ENCODE results near the gene NTM.

The NTM gene

DNA sequence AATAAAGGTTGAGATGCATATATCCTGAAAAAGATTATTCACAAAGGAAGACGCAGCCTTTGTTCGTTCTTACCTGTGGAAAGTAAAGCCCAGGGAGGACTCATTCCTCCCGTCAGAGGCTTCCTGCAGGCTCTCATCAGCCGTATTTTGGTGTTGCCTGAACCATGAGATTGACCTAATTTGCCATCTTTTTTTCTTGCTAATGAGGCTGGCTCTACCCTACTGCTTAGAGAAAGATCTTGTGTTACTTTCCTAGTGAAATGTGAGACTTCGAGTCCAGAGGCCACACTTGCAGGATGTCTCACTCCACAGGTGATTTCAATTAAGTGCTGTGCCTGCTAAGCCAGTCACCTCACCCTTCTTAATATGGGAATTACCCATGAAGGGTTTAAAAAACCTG lies 269.9 kb downstream of the NTM start:
- Histone ChIP-seq H3K27me3 (ENCODE audit: control insufficient read depth in 1 of 2, insufficient read depth in 1 of 2, low read length in 2 of 2) (peaks cover 0 to 8% of the 10 kb centered on the region in 2 experiments), H3K9me3 (ENCODE audit: control insufficient read depth, low read length) (no peaks in the 10 kb centered on the region)

DNA sequence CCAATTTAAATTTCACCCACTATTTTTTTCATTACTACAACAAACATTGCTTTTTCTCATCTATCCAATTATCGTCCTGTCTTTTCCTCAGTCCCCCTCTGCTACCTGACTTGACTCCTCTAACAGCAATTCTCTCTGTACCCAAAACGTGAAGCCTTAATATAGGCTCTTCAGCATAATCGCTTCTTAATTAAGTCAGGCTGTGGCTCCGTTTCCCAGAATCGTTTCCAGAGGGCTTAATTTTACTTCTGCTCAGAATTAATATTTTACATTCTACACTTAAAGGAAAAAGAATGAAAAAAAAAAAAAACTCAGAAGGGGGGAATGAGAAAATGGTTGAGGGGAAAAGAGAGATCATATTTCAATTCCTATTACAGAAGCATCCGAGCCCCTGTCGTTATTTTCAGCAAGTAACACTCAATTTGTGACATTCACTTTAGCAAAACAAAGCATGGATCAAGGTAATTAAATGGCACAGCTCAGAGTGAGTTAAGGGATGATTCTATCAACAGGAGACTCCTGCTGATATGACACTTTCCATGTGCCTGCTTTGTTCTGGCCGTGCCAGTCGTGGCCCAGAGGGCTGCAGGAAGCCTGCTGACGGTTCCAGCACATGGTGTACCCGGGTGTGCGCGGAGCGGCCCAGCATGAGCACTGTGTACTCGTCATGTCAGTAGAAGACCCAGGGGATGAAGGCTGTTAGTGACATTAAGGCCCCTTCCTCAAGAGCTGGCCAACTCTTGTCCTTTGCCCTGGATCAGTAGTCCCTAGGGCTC lies 272.5 kb downstream of the NTM start:
- Histone ChIP-seq H3K79me1 (replicated peaks; ENCODE audit: low read length, poor library complexity, severe bottlenecking) (no peaks in the 10 kb centered on the region), H3K23ac (ENCODE audit: low read length in 2 of 2) (no peak overlapping the region), H3K9me3 (ENCODE audit: control insufficient read depth, low read length) (no peaks in the 10 kb centered on the region), H3K4me2 (ENCODE audit: low read length, poor library complexity, severe bottlenecking) (no peak overlapping the region), H2BK12ac (ENCODE audit: low read length in 2 of 2) (no peak overlapping the region), H3K9ac (ENCODE audit: low read length) (no peak overlapping the region), H2BK15ac (ENCODE audit: low read depth, poor library complexity, severe bottlenecking) (no peak overlapping the region), H3K27me3 (ENCODE audit: control insufficient read depth in 1 of 2, insufficient read depth in 1 of 2, low read length in 2 of 2) (peaks cover 0 to 8% of the 10 kb centered on the region in 2 experiments), H3K4me3 (ENCODE audit: insufficient read depth in 1 of 2, low read depth in 1 of 2, low read length in 2 of 2) (no peak overlapping the region), H2AK5ac (ENCODE audit: low read length, severe bottlenecking) (no peak overlapping the region), H4K91ac (ENCODE audit: low read length) (no peak overlapping the region), H2BK5ac (ENCODE audit: low read depth, low read length, poor library complexity, severe bottlenecking) (no peak overlapping the region), H2BK120ac (ENCODE audit: low read depth, low read length) (no peak overlapping the region), H4K8ac (ENCODE audit: low read length) (no peak overlapping the region), H3K18ac (ENCODE audit: low read depth in 1 of 2, low read length in 2 of 2) (no peak overlapping the region), H3K14ac (ENCODE audit: low read length in 2 of 2) (no peak overlapping the region), H2AFZ (ENCODE audit: low read depth, low read length) (no peak overlapping the region), H3K4ac (ENCODE audit: low read depth in 1 of 2, low read length in 2 of 2) (no peak overlapping the region), H3K4me1 (ENCODE audit: control insufficient read depth, insufficient read depth, low read depth, low read length) (no peaks in the 10 kb centered on the region), H3K36me3 (ENCODE audit: control insufficient read depth in 1 of 2, insufficient read depth in 2 of 2, low read depth in 1 of 2, low read length in 2 of 2) (no peaks in the 10 kb centered on the region), H3K27ac (ENCODE audit: low read length, poor library complexity, severe bottlenecking) (no peak overlapping the region)
- 72% methylated on average over 13 of the region's 15 CpGs for WGBS
- no peak for DNase-seq

More for the DNA sequence above, 269.9 kb downstream of the NTM start:
- Histone ChIP-seq H3K4me2 (ENCODE audit: low read length, poor library complexity, severe bottlenecking) (no peak overlapping the region), H2BK5ac (ENCODE audit: low read depth, low read length, poor library complexity, severe bottlenecking) (no peak overlapping the region), H3K18ac (ENCODE audit: low read depth in 1 of 2, low read length in 2 of 2) (no peak overlapping the region), H3K36me3 (ENCODE audit: control insufficient read depth in 1 of 2, insufficient read depth in 2 of 2, low read depth in 1 of 2, low read length in 2 of 2) (no peaks in the 10 kb centered on the region), H3K4ac (ENCODE audit: low read depth in 1 of 2, low read length in 2 of 2) (no peak overlapping the region), H2BK120ac (ENCODE audit: low read depth, low read length) (no peak overlapping the region), H3K9ac (ENCODE audit: low read length) (no peak overlapping the region), H4K91ac (ENCODE audit: low read length) (no peak overlapping the region), H4K8ac (ENCODE audit: low read length) (no peak overlapping the region), H2AFZ (ENCODE audit: low read depth, low read length) (no peak overlapping the region), H3K14ac (ENCODE audit: low read length in 2 of 2) (no peak overlapping the region), H2BK12ac (ENCODE audit: low read length in 2 of 2) (no peak overlapping the region), H3K27ac (ENCODE audit: low read length, poor library complexity, severe bottlenecking) (no peak overlapping the region), H3K4me3 (ENCODE audit: insufficient read depth in 1 of 2, low read depth in 1 of 2, low read length in 2 of 2) (no peak overlapping the region), H3K4me1 (ENCODE audit: control insufficient read depth, insufficient read depth, low read depth, low read length) (no peaks in the 10 kb centered on the region), H3K79me1 (replicated peaks; ENCODE audit: low read length, poor library complexity, severe bottlenecking) (no peaks in the 10 kb centered on the region), H3K23ac (ENCODE audit: low read length in 2 of 2) (no peak overlapping the region), H2BK15ac (ENCODE audit: low read depth, poor library complexity, severe bottlenecking) (no peak overlapping the region), H2AK5ac (ENCODE audit: low read length, severe bottlenecking) (no peak overlapping the region)
- DNase-seq: no peak
- 45% methylated on average over 5 of the region's 5 CpGs for WGBS

DNA sequence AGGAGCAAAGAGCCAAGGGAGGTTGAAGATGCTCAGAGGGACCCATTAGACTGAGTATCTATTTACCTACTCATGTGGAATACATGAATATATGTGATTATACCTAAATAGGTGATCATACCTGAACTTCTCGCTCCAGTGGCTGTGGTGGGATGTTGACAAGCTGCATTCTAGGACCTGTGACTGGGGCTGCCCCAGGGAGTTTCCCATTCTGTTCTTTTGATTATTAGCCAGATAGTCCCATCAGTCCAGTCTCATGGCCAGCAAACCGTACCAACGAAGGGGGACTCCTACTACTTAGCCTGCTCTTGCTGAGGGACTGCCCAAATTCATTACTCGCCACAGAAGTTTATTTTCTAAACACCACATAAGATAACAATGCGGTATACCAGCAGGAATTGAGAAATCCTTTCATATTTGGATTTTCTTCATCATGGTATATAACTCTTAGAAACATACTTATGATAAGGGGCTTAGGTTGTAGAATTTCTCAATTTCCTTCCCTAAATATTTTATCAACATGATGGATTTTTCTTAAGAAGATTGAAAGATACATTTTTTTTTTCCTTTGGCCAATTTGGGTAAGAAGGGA lies 273.9 kb downstream of the NTM start:
- no peak overlapping the region for H4K8ac ChIP-seq (ENCODE audit: low read length)
- no peak overlapping the region for H3K18ac ChIP-seq (ENCODE audit: low read depth in 1 of 2, low read length in 2 of 2)
- H3K36me3 ChIP-seq (ENCODE audit: control insufficient read depth in 1 of 2, insufficient read depth in 2 of 2, low read depth in 1 of 2, low read length in 2 of 2): no peaks in the 10 kb centered on the region
- peaks cover 0 to 8% of the 10 kb centered on the region in 2 experiments for H3K27me3 ChIP-seq (ENCODE audit: control insufficient read depth in 1 of 2, insufficient read depth in 1 of 2, low read length in 2 of 2)
- no peak overlapping the region for H2AK5ac ChIP-seq (ENCODE audit: low read length, severe bottlenecking)
- no peaks in the 10 kb centered on the region for H3K79me1 ChIP-seq (replicated peaks; ENCODE audit: low read length, poor library complexity, severe bottlenecking)
- H3K9me3 ChIP-seq (ENCODE audit: control insufficient read depth, low read length): no peaks in the 10 kb centered on the region
- H2BK15ac ChIP-seq (ENCODE audit: low read depth, poor library complexity, severe bottlenecking): no peak overlapping the region
- no peak overlapping the region for H2BK12ac ChIP-seq (ENCODE audit: low read length in 2 of 2)
- H3K9ac ChIP-seq (ENCODE audit: low read length): no peak overlapping the region
- DNase-seq: no peak
- no peak overlapping the region for H3K4me3 ChIP-seq (ENCODE audit: insufficient read depth in 1 of 2, low read depth in 1 of 2, low read length in 2 of 2)
- H3K4me1 ChIP-seq (ENCODE audit: control insufficient read depth, insufficient read depth, low read depth, low read length): no peaks in the 10 kb centered on the region
- no peak overlapping the region for H3K27ac ChIP-seq (ENCODE audit: low read length, poor library complexity, severe bottlenecking)
- no peak overlapping the region for H2BK5ac ChIP-seq (ENCODE audit: low read depth, low read length, poor library complexity, severe bottlenecking)
- H2BK120ac ChIP-seq (ENCODE audit: low read depth, low read length): no peak overlapping the region
- H2AFZ ChIP-seq (ENCODE audit: low read depth, low read length): no peak overlapping the region
- no peak overlapping the region for H3K23ac ChIP-seq (ENCODE audit: low read length in 2 of 2)
- H3K14ac ChIP-seq (ENCODE audit: low read length in 2 of 2): no peak overlapping the region
- no peak overlapping the region for H3K4me2 ChIP-seq (ENCODE audit: low read length, poor library complexity, severe bottlenecking)
- no peak overlapping the region for H4K91ac ChIP-seq (ENCODE audit: low read length)
- H3K4ac ChIP-seq (ENCODE audit: low read depth in 1 of 2, low read length in 2 of 2): no peak overlapping the region
- WGBS: 84% methylated on average over 3 of the region's 5 CpGs

DNA sequence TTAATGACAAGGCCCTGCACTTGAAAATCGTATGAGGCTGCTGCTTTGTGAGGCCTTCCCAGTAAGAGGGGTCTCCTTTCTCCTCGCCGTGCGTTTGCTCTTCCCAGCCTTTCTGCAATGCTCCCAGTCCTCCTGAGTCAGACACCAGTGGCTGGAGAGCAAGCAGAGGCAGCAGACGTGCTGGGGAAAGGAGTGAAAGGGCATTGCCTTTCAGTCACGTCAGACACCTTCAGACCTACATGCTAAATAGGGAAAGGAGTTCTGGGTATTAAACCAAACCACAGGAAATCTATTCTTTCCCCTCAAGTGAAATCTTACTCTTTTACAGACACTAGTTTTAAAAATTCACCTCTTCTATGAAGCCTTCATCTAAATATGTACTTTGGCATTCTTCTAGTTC lies 274.8 kb downstream of the NTM start:
- no peak overlapping the region for H3K4ac ChIP-seq (ENCODE audit: low read depth in 1 of 2, low read length in 2 of 2)
- no peak overlapping the region for H3K4me2 ChIP-seq (ENCODE audit: low read length, poor library complexity, severe bottlenecking)
- DNase-seq: no peak
- H3K4me3 ChIP-seq (ENCODE audit: insufficient read depth in 1 of 2, low read depth in 1 of 2, low read length in 2 of 2): no peak overlapping the region
- no peak overlapping the region for H4K8ac ChIP-seq (ENCODE audit: low read length)
- H2BK120ac ChIP-seq (ENCODE audit: low read depth, low read length): no peak overlapping the region
- H2AK5ac ChIP-seq (ENCODE audit: low read length, severe bottlenecking): no peak overlapping the region
- H2BK5ac ChIP-seq (ENCODE audit: low read depth, low read length, poor library complexity, severe bottlenecking): no peak overlapping the region
- no peak overlapping the region for H2BK12ac ChIP-seq (ENCODE audit: low read length in 2 of 2)
- no peak overlapping the region for H3K27ac ChIP-seq (ENCODE audit: low read length, poor library complexity, severe bottlenecking)
- no peak overlapping the region for H3K18ac ChIP-seq (ENCODE audit: low read depth in 1 of 2, low read length in 2 of 2)
- no peak overlapping the region for H3K23ac ChIP-seq (ENCODE audit: low read length in 2 of 2)
- H3K9me3 ChIP-seq (ENCODE audit: control insufficient read depth, low read length): no peaks in the 10 kb centered on the region
- H3K79me1 ChIP-seq (replicated peaks; ENCODE audit: low read length, poor library complexity, severe bottlenecking): no peaks in the 10 kb centered on the region
- H2AFZ ChIP-seq (ENCODE audit: low read depth, low read length): no peak overlapping the region
- H3K36me3 ChIP-seq (ENCODE audit: control insufficient read depth in 1 of 2, insufficient read depth in 2 of 2, low read depth in 1 of 2, low read length in 2 of 2): no peaks in the 10 kb centered on the region
- H3K14ac ChIP-seq (ENCODE audit: low read length in 2 of 2): no peak overlapping the region
- H3K27me3 ChIP-seq (ENCODE audit: control insufficient read depth in 1 of 2, insufficient read depth in 1 of 2, low read length in 2 of 2): peaks cover 0 to 8% of the 10 kb centered on the region in 2 experiments
- H2BK15ac ChIP-seq (ENCODE audit: low read depth, poor library complexity, severe bottlenecking): no peak overlapping the region
- H3K4me1 ChIP-seq (ENCODE audit: control insufficient read depth, insufficient read depth, low read depth, low read length): no peaks in the 10 kb centered on the region
- no peak overlapping the region for H3K9ac ChIP-seq (ENCODE audit: low read length)
- 60% methylated on average over 6 of the region's 6 CpGs for WGBS
- no peak overlapping the region for H4K91ac ChIP-seq (ENCODE audit: low read length)

All from mesenchymal stem cell (in vitro differentiated cells and primary cell).